H1 (cell line): ENCODE measurements around the gene DIAPH1. TPM values are rescaled to one million over a fixed set of nuclear protein-coding genes. Genes with fewer than 3 reads are reported as not detected.

Source experiments
- NANOG ChIP-seq: IDR thresholded peaks from 2 replicates; pipeline ENCODE4 v1.6.1; 2011; ENCODE audit warnings: low read length, low read depth, mild to moderate bottlenecking, inconsistent platforms; ENCODE audit not compliant: insufficient read depth, poor library complexity, severe bottlenecking
- RAD21 ChIP-seq, 2 experiments: IDR thresholded peaks in 1 of 2; conservative IDR thresholded peaks in 1 of 2; 2 replicates each; pipeline ENCODE4 v1.6.1; 2011; ENCODE audit warnings: low read depth in 2 of 2, low read length in 2 of 2, improper control_type of control experiment in 1 of 2, inconsistent platforms in 1 of 2, mild to moderate bottlenecking in 1 of 2, moderate library complexity in 1 of 2
- polyA plus RNA-seq, 7 experiments: library from polyadenylated mRNA; depleted of rRNA in 3 of 7; stranded (reverse) in 5 of 7; unstranded in 2 of 7; fragments of >200 nt in 5 of 7; fragments of 200-250 nt in 2 of 7; gene quantifications; 1 replicate in 5 of 7; 2 replicates in 1 of 7; 4 replicates in 1 of 7; pipeline versions ENCODE4 v1.2.1 to v1.2.3, GENCODE V29; 2011 to 2013; ENCODE audit warnings: missing spikeins in 2 of 7, mixed read lengths in 2 of 7
- total RNA-seq: library from RNA; stranded (reverse); fragmentation: NEBNext Ultra II Directional; extraction: Animal tissue kit (Norgen Biotek cat#: 25700); gene quantifications from 2 replicates; pipeline ENCODE4 v1.2.1, GENCODE V29; 2021
- TF ChIP-seq, protein P1 (sequence below): fragments of 300-600 bp; sonication (generic); IDR thresholded peaks from 2 replicates; pipeline ENCODE4 v1.7.1; 2012; ENCODE audit warnings: low read length, moderate library complexity, mild to moderate bottlenecking, inconsistent platforms; ENCODE audit not compliant: insufficient replicate concordance

DIAPH1 gene
- total and polyA plus RNA-seq, 2 of the 8 experiments (the other 6 are each of a cell fraction or from before 2014, with no cell fraction given) = 61.2 to 114 TPM

DNA sequence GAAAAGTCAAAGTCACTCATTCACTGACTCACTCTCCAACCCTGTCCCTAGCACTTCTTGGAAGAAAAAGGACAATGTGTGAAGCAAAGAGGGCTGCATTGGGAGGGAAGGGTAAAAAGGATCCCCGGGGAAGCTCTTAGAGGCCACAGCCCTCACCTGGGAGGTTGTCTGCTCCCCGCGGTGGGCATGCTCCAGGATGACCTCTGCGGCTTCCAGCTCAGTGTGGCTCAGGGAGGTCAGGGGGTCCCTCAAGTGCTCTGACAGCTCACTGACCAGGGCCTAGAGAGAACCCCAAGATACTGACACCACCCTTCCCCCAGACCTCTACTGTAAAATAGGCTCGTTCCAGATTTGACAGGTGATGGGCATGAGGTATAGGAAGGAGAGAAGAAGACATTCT lies 28.4 kb upstream of the DIAPH1 start (continued):
- TF ChIP-seq, protein P1, sequence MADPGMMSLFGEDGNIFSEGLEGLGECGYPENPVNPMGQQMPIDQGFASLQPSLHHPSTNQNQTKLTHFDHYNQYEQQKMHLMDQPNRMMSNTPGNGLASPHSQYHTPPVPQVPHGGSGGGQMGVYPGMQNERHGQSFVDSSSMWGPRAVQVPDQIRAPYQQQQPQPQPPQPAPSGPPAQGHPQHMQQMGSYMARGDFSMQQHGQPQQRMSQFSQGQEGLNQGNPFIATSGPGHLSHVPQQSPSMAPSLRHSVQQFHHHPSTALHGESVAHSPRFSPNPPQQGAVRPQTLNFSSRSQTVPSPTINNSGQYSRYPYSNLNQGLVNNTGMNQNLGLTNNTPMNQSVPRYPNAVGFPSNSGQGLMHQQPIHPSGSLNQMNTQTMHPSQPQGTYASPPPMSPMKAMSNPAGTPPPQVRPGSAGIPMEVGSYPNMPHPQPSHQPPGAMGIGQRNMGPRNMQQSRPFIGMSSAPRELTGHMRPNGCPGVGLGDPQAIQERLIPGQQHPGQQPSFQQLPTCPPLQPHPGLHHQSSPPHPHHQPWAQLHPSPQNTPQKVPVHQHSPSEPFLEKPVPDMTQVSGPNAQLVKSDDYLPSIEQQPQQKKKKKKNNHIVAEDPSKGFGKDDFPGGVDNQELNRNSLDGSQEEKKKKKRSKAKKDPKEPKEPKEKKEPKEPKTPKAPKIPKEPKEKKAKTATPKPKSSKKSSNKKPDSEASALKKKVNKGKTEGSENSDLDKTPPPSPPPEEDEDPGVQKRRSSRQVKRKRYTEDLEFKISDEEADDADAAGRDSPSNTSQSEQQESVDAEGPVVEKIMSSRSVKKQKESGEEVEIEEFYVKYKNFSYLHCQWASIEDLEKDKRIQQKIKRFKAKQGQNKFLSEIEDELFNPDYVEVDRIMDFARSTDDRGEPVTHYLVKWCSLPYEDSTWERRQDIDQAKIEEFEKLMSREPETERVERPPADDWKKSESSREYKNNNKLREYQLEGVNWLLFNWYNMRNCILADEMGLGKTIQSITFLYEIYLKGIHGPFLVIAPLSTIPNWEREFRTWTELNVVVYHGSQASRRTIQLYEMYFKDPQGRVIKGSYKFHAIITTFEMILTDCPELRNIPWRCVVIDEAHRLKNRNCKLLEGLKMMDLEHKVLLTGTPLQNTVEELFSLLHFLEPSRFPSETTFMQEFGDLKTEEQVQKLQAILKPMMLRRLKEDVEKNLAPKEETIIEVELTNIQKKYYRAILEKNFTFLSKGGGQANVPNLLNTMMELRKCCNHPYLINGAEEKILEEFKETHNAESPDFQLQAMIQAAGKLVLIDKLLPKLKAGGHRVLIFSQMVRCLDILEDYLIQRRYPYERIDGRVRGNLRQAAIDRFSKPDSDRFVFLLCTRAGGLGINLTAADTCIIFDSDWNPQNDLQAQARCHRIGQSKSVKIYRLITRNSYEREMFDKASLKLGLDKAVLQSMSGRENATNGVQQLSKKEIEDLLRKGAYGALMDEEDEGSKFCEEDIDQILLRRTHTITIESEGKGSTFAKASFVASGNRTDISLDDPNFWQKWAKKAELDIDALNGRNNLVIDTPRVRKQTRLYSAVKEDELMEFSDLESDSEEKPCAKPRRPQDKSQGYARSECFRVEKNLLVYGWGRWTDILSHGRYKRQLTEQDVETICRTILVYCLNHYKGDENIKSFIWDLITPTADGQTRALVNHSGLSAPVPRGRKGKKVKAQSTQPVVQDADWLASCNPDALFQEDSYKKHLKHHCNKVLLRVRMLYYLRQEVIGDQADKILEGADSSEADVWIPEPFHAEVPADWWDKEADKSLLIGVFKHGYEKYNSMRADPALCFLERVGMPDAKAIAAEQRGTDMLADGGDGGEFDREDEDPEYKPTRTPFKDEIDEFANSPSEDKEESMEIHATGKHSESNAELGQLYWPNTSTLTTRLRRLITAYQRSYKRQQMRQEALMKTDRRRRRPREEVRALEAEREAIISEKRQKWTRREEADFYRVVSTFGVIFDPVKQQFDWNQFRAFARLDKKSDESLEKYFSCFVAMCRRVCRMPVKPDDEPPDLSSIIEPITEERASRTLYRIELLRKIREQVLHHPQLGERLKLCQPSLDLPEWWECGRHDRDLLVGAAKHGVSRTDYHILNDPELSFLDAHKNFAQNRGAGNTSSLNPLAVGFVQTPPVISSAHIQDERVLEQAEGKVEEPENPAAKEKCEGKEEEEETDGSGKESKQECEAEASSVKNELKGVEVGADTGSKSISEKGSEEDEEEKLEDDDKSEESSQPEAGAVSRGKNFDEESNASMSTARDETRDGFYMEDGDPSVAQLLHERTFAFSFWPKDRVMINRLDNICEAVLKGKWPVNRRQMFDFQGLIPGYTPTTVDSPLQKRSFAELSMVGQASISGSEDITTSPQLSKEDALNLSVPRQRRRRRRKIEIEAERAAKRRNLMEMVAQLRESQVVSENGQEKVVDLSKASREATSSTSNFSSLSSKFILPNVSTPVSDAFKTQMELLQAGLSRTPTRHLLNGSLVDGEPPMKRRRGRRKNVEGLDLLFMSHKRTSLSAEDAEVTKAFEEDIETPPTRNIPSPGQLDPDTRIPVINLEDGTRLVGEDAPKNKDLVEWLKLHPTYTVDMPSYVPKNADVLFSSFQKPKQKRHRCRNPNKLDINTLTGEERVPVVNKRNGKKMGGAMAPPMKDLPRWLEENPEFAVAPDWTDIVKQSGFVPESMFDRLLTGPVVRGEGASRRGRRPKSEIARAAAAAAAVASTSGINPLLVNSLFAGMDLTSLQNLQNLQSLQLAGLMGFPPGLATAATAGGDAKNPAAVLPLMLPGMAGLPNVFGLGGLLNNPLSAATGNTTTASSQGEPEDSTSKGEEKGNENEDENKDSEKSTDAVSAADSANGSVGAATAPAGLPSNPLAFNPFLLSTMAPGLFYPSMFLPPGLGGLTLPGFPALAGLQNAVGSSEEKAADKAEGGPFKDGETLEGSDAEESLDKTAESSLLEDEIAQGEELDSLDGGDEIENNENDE = no peak
- TF ChIP-seq NANOG = no peak
- TF ChIP-seq RAD21 (IDR thresholded peaks at IDR 0.05 in 1 of 2, conservative IDR thresholded peaks at IDR 0.05 in 1 of 2; ENCODE audit: low read depth in 2 of 2, low read length in 2 of 2) = no peak
